ENCODE data around the gene NR2C2.

Gene NR2C2

GRCh38 chr3:15045667-15046066 lies 98.3 kb downstream of the NR2C2 start:
- in situ Hi-C loops (cut with HindIII; ENCODE audit: low pct_ligation_motif_present, low pct_unique_long_range_greater_than_20kb, low sequenced_read_pairs), result no loop called here
- DNase-seq, result no peak

GRCh38 chr3:15049584-15049983 lies 102.2 kb downstream of the NR2C2 start:
- in situ Hi-C loops (cut with HindIII; ENCODE audit: low pct_ligation_motif_present, low pct_unique_long_range_greater_than_20kb, low sequenced_read_pairs), result no loop called here
- DNase-seq, result no peak

GRCh38 chr3:15050405-15051092 lies 103.2 kb downstream of the NR2C2 start:
- DNase-seq, result no peak
- in situ Hi-C loops (cut with HindIII; ENCODE audit: low pct_ligation_motif_present, low pct_unique_long_range_greater_than_20kb, low sequenced_read_pairs), result no loop called here

GRCh38 chr3:15051531-15051930 lies 104.1 kb downstream of the NR2C2 start:
- peak; percentile 53 for DNase-seq
- in situ Hi-C loops (cut with HindIII; ENCODE audit: low pct_ligation_motif_present, low pct_unique_long_range_greater_than_20kb, low sequenced_read_pairs), result no loop called here

- no peak for DNase-seq
- in situ Hi-C loops (cut with HindIII; ENCODE audit: low pct_ligation_motif_present, low pct_unique_long_range_greater_than_20kb, low sequenced_read_pairs), result no loop called here
Measured at GRCh38 chr3:15052335-15053242, 105.2 kb downstream of the NR2C2 start.

- DNase-seq, result no peak
- in situ Hi-C loops (cut with HindIII; ENCODE audit: low pct_ligation_motif_present, low pct_unique_long_range_greater_than_20kb, low sequenced_read_pairs), result no loop called here
Measured at GRCh38 chr3:15053541-15053940, 106.2 kb downstream of the NR2C2 start.

GRCh38 chr3:15055019-15055557 lies 107.7 kb downstream of the NR2C2 start:
- no peak for DNase-seq
- in situ Hi-C loops (cut with HindIII; ENCODE audit: low pct_ligation_motif_present, low pct_unique_long_range_greater_than_20kb, low sequenced_read_pairs), result no loop called here

- DNase-seq, result no peak
- in situ Hi-C loops (cut with HindIII; ENCODE audit: low pct_ligation_motif_present, low pct_unique_long_range_greater_than_20kb, low sequenced_read_pairs), result no loop called here
Measured at GRCh38 chr3:15056676-15057404, 109.5 kb downstream of the NR2C2 start.

- no peak for DNase-seq
- in situ Hi-C loops (cut with HindIII; ENCODE audit: low pct_ligation_motif_present, low pct_unique_long_range_greater_than_20kb, low sequenced_read_pairs), result no loop called here
Measured at GRCh38 chr3:15060029-15060428, 112.6 kb downstream of the NR2C2 start.

- in situ Hi-C loops (cut with HindIII; ENCODE audit: low pct_ligation_motif_present, low pct_unique_long_range_greater_than_20kb, low sequenced_read_pairs), result no loop called here
- DNase-seq, result no peak
Measured at GRCh38 chr3:15063238-15063637, 115.9 kb downstream of the NR2C2 start.

- in situ Hi-C loops (cut with HindIII; ENCODE audit: low pct_ligation_motif_present, low pct_unique_long_range_greater_than_20kb, low sequenced_read_pairs), result no loop called here
Measured at GRCh38 chr3:15063656-15064286, 116.4 kb downstream of the NR2C2 start.

GRCh38 chr3:15064299-15064834 lies 117.0 kb downstream of the NR2C2 start:
- in situ Hi-C loops (cut with HindIII; ENCODE audit: low pct_ligation_motif_present, low pct_unique_long_range_greater_than_20kb, low sequenced_read_pairs), result no loop called here
- peak; percentile 42 for DNase-seq

More at GRCh38 chr3:15063656-15064286, 116.4 kb downstream of the NR2C2 start:
- no peak for DNase-seq

GRCh38 chr3:15064835-15065549 lies 117.6 kb downstream of the NR2C2 start, which contains the start of gene MRPS25:
TSS of gene MRPS25 (minus strand) at chr3:15065315. CDS start at chr3:15065194, 121 bp downstream.
- in situ Hi-C loops (cut with HindIII; ENCODE audit: low pct_ligation_motif_present, low pct_unique_long_range_greater_than_20kb, low sequenced_read_pairs), result no loop called here
- peak; percentile 90 for DNase-seq

GRCh38 chr3:15065550-15066007 lies 118.2 kb downstream of the NR2C2 start:
- DNase-seq, result no peak
- in situ Hi-C loops (cut with HindIII; ENCODE audit: low pct_ligation_motif_present, low pct_unique_long_range_greater_than_20kb, low sequenced_read_pairs), result no loop called here

- DNase-seq, result no peak
- in situ Hi-C loops (cut with HindIII; ENCODE audit: low pct_ligation_motif_present, low pct_unique_long_range_greater_than_20kb, low sequenced_read_pairs), result no loop called here
Measured at GRCh38 chr3:15066467-15066866, 119.1 kb downstream of the NR2C2 start.

GRCh38 chr3:15069441-15069840 lies 122.1 kb downstream of the NR2C2 start:
- DNase-seq, result no peak
- in situ Hi-C loops (cut with HindIII; ENCODE audit: low pct_ligation_motif_present, low pct_unique_long_range_greater_than_20kb, low sequenced_read_pairs), result no loop called here

GRCh38 chr3:15071699-15072098 lies 124.3 kb downstream of the NR2C2 start:
- in situ Hi-C loops (cut with HindIII; ENCODE audit: low pct_ligation_motif_present, low pct_unique_long_range_greater_than_20kb, low sequenced_read_pairs), result no loop called here
- no peak for DNase-seq

Measured in ACHN (cell line).